Cardiac muscle cell (in vitro differentiated cells and primary cell): ENCODE measurements around the gene HOXC5. TPM values are rescaled to one million over a fixed set of nuclear protein-coding genes. Genes with fewer than 3 reads are reported as not detected.
"Not testable (repeated sequence)": the region's sequence is repeated elsewhere in the genome, so short reads cannot be mapped to it uniquely, and the experiment has no call there.

Experiments used
- DNase-seq, 2 donors: peaks; one replicate each; pipeline versions ENCODE4 v3.0.0 to v3.0.0-alpha.2; 2010 to 2017; ENCODE audit warnings: low read depth in 1 of 2, low spot score in 1 of 2
- H3K27ac ChIP-seq: fragments of 200-600 bp; sonication (generic); 2 replicates; pipeline ENCODE4 v1.5.1; 2016
- H3K27me3 ChIP-seq: fragments of 200-600 bp; sonication (generic); 2 replicates; pipeline ENCODE4 v1.6.0; 2016; ENCODE audit warnings: control low read depth
- H3K36me3 ChIP-seq: fragments of 200-600 bp; sonication (generic); 2 replicates; pipeline ENCODE4 v1.5.1; 2016; ENCODE audit warnings: control low read depth
- H3K4me1 ChIP-seq: fragments of 200-600 bp; sonication (generic); 2 replicates; pipeline ENCODE4 v1.8.1; 2017; ENCODE audit warnings: low read depth, mild to moderate bottlenecking, mixed run types
- H3K4me3 ChIP-seq: fragments of 200-600 bp; sonication (generic); 2 replicates; pipeline ENCODE4 v1.5.1; 2016; ENCODE audit warnings: mild to moderate bottlenecking
- H3K9me3 ChIP-seq: fragments of 200-600 bp; sonication (generic); 2 replicates; pipeline ENCODE4 v1.5.1; 2017; ENCODE audit warnings: low read depth, mild to moderate bottlenecking, control low read depth
- CTCF ChIP-seq: IDR thresholded peaks from 2 replicates; pipeline ENCODE4 v1.5.1; 2012; ENCODE audit warnings: low read depth, mild to moderate bottlenecking, low read length
- polyA plus RNA-seq: library from polyadenylated mRNA; unstranded; fragments of >200 nt; fragmentation: Nextera tagmentation; extraction: Ambion mirVana; gene quantifications from 2 replicates; pipeline ENCODE4 v1.2.1, GENCODE V29; 2016
- total RNA-seq: library from RNA; depleted of rRNA; stranded (reverse); fragments of >200 nt; gene quantifications from 2 replicates; pipeline ENCODE4 v1.2.3, GENCODE V29; 2016

Gene HOXC5
- total and polyA plus RNA-seq, 2 experiments from 2014 or later, result not detected

- no peaks in the 10 kb centered on the region for H3K36me3 ChIP-seq
- no peak overlapping the region for H3K27ac ChIP-seq
- no peak for TF ChIP-seq CTCF
- no peaks in the 10 kb centered on the region for H3K4me1 ChIP-seq
- no peak for DNase-seq
- peaks cover 100% of the 10 kb centered on the region for H3K27me3 ChIP-seq
- H3K4me3 ChIP-seq, result no peak overlapping the region
- no peaks in the 10 kb centered on the region for H3K9me3 ChIP-seq
Observed at GRCh38 chr12:54040148-54040494, 7.3 kb downstream of the HOXC5 start.

GRCh38 chr12:54040648-54041047 lies 7.8 kb downstream of the HOXC5 start:
- no peak for DNase-seq
- Histone ChIP-seq H3K27me3 (peaks cover 100% of the 10 kb centered on the region), H3K4me1 (no peaks in the 10 kb centered on the region), H3K27ac (no peak overlapping the region), H3K36me3 (no peaks in the 10 kb centered on the region), H3K4me3 (no peak overlapping the region), H3K9me3 (no peaks in the 10 kb centered on the region)
- TF ChIP-seq CTCF, result no peak

- Histone ChIP-seq H3K27me3 (peaks cover 100% of the 10 kb centered on the region), H3K9me3 (no peaks in the 10 kb centered on the region), H3K36me3 (no peaks in the 10 kb centered on the region), H3K27ac (no peak overlapping the region), H3K4me1 (no peaks in the 10 kb centered on the region), H3K4me3 (no peak overlapping the region)
- DNase-seq, result no peak
- TF ChIP-seq CTCF, result no peak
Observed at GRCh38 chr12:54041097-54041690, 8.3 kb downstream of the HOXC5 start.

- H3K27me3 ChIP-seq, result peaks cover 100% of the 10 kb centered on the region
- H3K36me3 ChIP-seq, H3K4me3 ChIP-seq, H3K4me1 ChIP-seq, H3K27ac ChIP-seq, DNase-seq, H3K9me3 ChIP-seq: not testable (repeated sequence)
Observed at GRCh38 chr12:54042033-54042432, 9.2 kb downstream of the HOXC5 start.

GRCh38 chr12:54042970-54043853 lies 10.4 kb downstream of the HOXC5 start:
- DNase-seq, result no peak
- no peaks in the 10 kb centered on the region for H3K9me3 ChIP-seq
- H3K36me3 ChIP-seq, result no peaks in the 10 kb centered on the region
- H3K27me3 ChIP-seq, result peaks cover 100% of the 10 kb centered on the region
- H3K4me3 ChIP-seq, result no peak overlapping the region
- no peak for TF ChIP-seq CTCF
- no peaks in the 10 kb centered on the region for H3K4me1 ChIP-seq
- no peak overlapping the region for H3K27ac ChIP-seq

GRCh38 chr12:54044425-54045103 lies 11.7 kb downstream of the HOXC5 start:
- Histone ChIP-seq H3K27ac (no peak overlapping the region), H3K4me1 (no peaks in the 10 kb centered on the region), H3K4me3 (no peak overlapping the region), H3K27me3 (peaks cover 100% of the 10 kb centered on the region), H3K36me3 (no peaks in the 10 kb centered on the region), H3K9me3 (no peaks in the 10 kb centered on the region)
- TF ChIP-seq CTCF, result no peak
- no peak for DNase-seq
